K562 (cell line): ENCODE measurements around the gene BET1L. TPM values are rescaled to one million over a fixed set of nuclear protein-coding genes. Genes with fewer than 3 reads are reported as not detected.
"Not testable (repeated sequence)": the region's sequence is repeated elsewhere in the genome, so short reads cannot be mapped to it uniquely, and the experiment has no call there.

Source experiments
- ADNP ChIP-seq: fragments of 200-800 bp; sonication (Bioruptor generic); IDR thresholded peaks from 2 replicates; pipeline ENCODE4 v1.6.1; 2016; ENCODE audit warnings: missing genetic modification characterization, missing compliant biosample characterization
- BCL6 ChIP-seq: fragments of 250-450 bp; sonication (Bioruptor Pico); IDR thresholded peaks from 2 replicates; pipeline ENCODE4 v1.4.0; 2020
- CCNT2 ChIP-seq: IDR thresholded peaks from 2 replicates; pipeline ENCODE4 v1.6.1; 2011; ENCODE audit warnings: borderline replicate concordance, low read depth, mild to moderate bottlenecking, moderate library complexity, mixed read lengths, low read length; ENCODE audit not compliant: insufficient read length; ENCODE audit errors: extremely low read depth
- CREB3 ChIP-seq: fragments of 450-650 bp; conservative IDR thresholded peaks from 2 replicates; pipeline ENCODE4 v1.6.1; 2016; ENCODE audit warnings: missing genetic modification characterization, low read depth, mild to moderate bottlenecking, missing compliant biosample characterization, moderate library complexity
- CUX1 ChIP-seq: fragments of 200-800 bp; sonication (Bioruptor generic); IDR thresholded peaks from 2 replicates; pipeline ENCODE4 v1.6.1; 2016; ENCODE audit warnings: missing genetic modification characterization, missing compliant biosample characterization
- ESRRA ChIP-seq: fragments of 450-650 bp; IDR thresholded peaks from 2 replicates; pipeline ENCODE4 v1.6.1; 2014; ENCODE audit warnings: low read depth, mild to moderate bottlenecking, moderate library complexity, borderline replicate concordance
- FOSL1 ChIP-seq: fragments of 200-800 bp; sonication (Bioruptor generic); conservative IDR thresholded peaks from 2 replicates; pipeline ENCODE4 v1.6.1; 2016; ENCODE audit warnings: missing genetic modification characterization, missing compliant biosample characterization
- FOXM1 ChIP-seq, 2 experiments: fragments of 450-650 bp in 1 of 2; sonication (generic) in 1 of 2; formaldehyde crosslinking in 1 of 2; IDR thresholded peaks; 2 replicates each; pipeline versions ENCODE4 v1.6.1 to v1.9.0; 2017 to 2022; ENCODE audit warnings: low read depth in 2 of 2, mild to moderate bottlenecking in 2 of 2, missing genetic modification reagents in 1 of 2, moderate library complexity in 1 of 2
- MAZ ChIP-seq, 2 experiments: fragments of 450-650 bp in 1 of 2; sonication (generic) in 1 of 2; formaldehyde crosslinking; IDR thresholded peaks in 1 of 2; conservative IDR thresholded peaks in 1 of 2; 2 replicates each; pipeline versions ENCODE4 v1.4.0 to v1.5.0; 2020; ENCODE audit warnings: mild to moderate bottlenecking in 1 of 2, missing genetic modification reagents in 1 of 2
- MITF ChIP-seq: IDR thresholded peaks from 2 replicates; pipeline ENCODE4 v1.6.1; 2014; ENCODE audit warnings: antibody characterized with exemption
- NFIC ChIP-seq: fragments of 450-650 bp; IDR thresholded peaks from 2 replicates; pipeline ENCODE4 v1.6.1; 2017; ENCODE audit warnings: mild to moderate bottlenecking, inconsistent platforms
- TAL1 ChIP-seq: fragments of 450-650 bp; IDR thresholded peaks from 2 replicates; pipeline ENCODE4 v1.6.1; 2016; ENCODE audit warnings: mild to moderate bottlenecking
- ZNF197 ChIP-seq: fragments of 200-800 bp; sonication (Bioruptor generic); IDR thresholded peaks from 2 replicates; pipeline ENCODE4 v1.6.1; 2016; ENCODE audit warnings: low read depth, missing genetic modification characterization, missing compliant biosample characterization
- polyA plus RNA-seq, 8 experiments: library from polyadenylated mRNA; depleted of rRNA in 4 of 8; stranded (reverse) in 5 of 8; unstranded in 3 of 8; fragments of >200 nt; fragmentation: Nextera tagmentation in 2 of 8; fragmentation: Illumina TruSeq in 1 of 8; extraction: Ambion mirVana in 2 of 8; extraction: Trizol in 1 of 8; gene quantifications; 2 replicates each; pipeline versions ENCODE4 v1.2.1 to v1.2.3, GENCODE V29; 2011 to 2014; ENCODE audit warnings: inconsistent platforms in 1 of 8, missing spikeins in 1 of 8
- total RNA-seq, 7 experiments: library from RNA; depleted of rRNA in 6 of 7; stranded (reverse); fragments of >200 nt in 6 of 7; fragmentation: Illumina TruSeq in 2 of 7; extraction: Trizol in 2 of 7; gene quantifications; 2 replicates each; pipeline versions ENCODE4 v1.2.1 to v1.2.3, GENCODE V29; 2011 to 2021; ENCODE audit warnings: low replicate concordance in 1 of 7
- TF ChIP-seq, protein P1 (sequence below): fragments of 250-450 bp; sonication (Bioruptor Pico); IDR thresholded peaks from 2 replicates; pipeline ENCODE4 v1.4.0; 2020
- TF ChIP-seq, protein P2 (sequence below): fragments of 200-800 bp; sonication (Bioruptor generic); IDR thresholded peaks from 2 replicates; pipeline ENCODE4 v1.6.1; 2017; ENCODE audit warnings: missing genetic modification characterization, missing compliant biosample characterization

Gene BET1L
- total and polyA plus RNA-seq, 9 of the 15 experiments (the other 6 are each of a cell fraction or from before 2014, with no cell fraction given) = 9.9 to 69.1 (median 19.9) TPM

DNA sequence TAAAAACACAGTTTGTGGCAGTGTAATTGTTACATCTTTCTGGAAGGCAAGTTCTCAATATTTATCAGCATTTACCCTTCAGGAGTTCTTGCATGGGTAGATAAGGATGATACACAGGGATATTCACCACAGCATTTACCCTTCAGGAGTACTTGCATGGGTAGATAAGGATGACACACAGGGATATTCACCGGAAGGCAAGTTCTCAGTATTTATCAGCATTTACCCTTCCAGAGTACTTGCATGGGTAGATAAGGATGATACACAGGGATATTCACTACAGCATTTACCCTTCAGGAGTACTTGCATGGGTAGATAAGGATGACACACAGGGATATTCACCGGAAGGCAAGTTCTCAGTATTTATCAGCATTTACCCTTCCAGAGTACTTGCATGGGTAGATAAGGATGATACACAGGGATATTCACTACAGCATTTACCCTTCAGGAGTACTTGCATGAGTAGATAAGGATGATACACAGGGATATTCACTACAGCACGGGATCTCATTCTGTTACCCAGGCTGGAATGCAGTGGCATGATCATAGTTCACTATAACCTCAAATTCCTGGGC, 13.5 kb upstream of the BET1L start (continued):
- TF ChIP-seq, protein P1, sequence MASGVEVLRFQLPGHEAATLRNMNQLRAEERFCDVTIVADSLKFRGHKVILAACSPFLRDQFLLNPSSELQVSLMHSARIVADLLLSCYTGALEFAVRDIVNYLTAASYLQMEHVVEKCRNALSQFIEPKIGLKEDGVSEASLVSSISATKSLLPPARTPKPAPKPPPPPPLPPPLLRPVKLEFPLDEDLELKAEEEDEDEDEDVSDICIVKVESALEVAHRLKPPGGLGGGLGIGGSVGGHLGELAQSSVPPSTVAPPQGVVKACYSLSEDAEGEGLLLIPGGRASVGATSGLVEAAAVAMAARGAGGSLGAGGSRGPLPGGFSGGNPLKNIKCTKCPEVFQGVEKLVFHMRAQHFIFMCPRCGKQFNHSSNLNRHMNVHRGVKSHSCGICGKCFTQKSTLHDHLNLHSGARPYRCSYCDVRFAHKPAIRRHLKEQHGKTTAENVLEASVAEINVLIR (CRISPR knock-in tag) = 0 out of 2 replicates have a peak, but pooled peaks have one; percentile 31
- TF ChIP-seq MAZ (CRISPR knock-in tag; conservative IDR thresholded peaks at IDR 0.05 in 1 of 2, IDR thresholded peaks at IDR 0.05 in 1 of 2) = peak in 1 of 2 experiments; percentile 37; a peak in 1 of 4 replicates
- peak; percentile 80; the same call in 1 of the 2 replicates for TF ChIP-seq BCL6 (CRISPR knock-in tag)
- TF ChIP-seq ADNP (tag) = peak; percentile 82
- peak; percentile 58; the same call in 1 of the 2 replicates for TF ChIP-seq ESRRA
- peak; percentile 27; the same call in 1 of the 2 replicates for TF ChIP-seq MITF
- TF ChIP-seq TAL1 = peak; percentile 89
- TF ChIP-seq ZNF197 = peak; percentile 99
- TF ChIP-seq CUX1 (CRISPR knock-in tag) = peak; percentile 90
- peak; percentile 86 for TF ChIP-seq CREB3 (tag)
- TF ChIP-seq CCNT2 = peak; percentile 62
- TF ChIP-seq FOXM1 (IDR thresholded peaks at IDR 0.05; ENCODE audit: low read depth) = peak; percentile 65; the same call in 1 of the 2 replicates
- not testable (repeated sequence) for TF ChIP-seq FOXM1 (CRISPR knock-in tag; IDR thresholded peaks at IDR 0.05; ENCODE audit: low read depth)
- TF ChIP-seq FOSL1 (tag) = peak; percentile 98
- TF ChIP-seq, protein P2, sequence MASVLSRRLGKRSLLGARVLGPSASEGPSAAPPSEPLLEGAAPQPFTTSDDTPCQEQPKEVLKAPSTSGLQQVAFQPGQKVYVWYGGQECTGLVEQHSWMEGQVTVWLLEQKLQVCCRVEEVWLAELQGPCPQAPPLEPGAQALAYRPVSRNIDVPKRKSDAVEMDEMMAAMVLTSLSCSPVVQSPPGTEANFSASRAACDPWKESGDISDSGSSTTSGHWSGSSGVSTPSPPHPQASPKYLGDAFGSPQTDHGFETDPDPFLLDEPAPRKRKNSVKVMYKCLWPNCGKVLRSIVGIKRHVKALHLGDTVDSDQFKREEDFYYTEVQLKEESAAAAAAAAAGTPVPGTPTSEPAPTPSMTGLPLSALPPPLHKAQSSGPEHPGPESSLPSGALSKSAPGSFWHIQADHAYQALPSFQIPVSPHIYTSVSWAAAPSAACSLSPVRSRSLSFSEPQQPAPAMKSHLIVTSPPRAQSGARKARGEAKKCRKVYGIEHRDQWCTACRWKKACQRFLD = peak; percentile 100
- TF ChIP-seq NFIC = peak; percentile 50
- TF ChIP-seq, all 486 proteins: peak for 93; not testable (repeated sequence) for 393
